GM18868 (cell line): ENCODE results near the gene OTX2.

ENCODE experiments used
- ATAC-seq: cut with Tn5 transposase; IDR thresholded peaks from one replicate; pipeline ENCODE4 v1.9.1; 2021; ENCODE audit warnings: mild to moderate bottlenecking, moderate library complexity; ENCODE audit not compliant: unreplicated experiment

The OTX2 gene

GRCh38 chr14:56812364-56813141, 2.3 kb upstream of the OTX2 start:
- ATAC-seq, result no peak

- ATAC-seq, result no peak
These were observed 1.5 kb upstream of the OTX2 start for GRCh38 chr14:56811593-56812363.

- ATAC-seq, result no peak
These were observed 735 bp upstream of the OTX2 start for GRCh38 chr14:56810836-56811592.

- no peak for ATAC-seq
These were observed 771 bp downstream of the OTX2 start for GRCh38 chr14:56809270-56810146.

GRCh38 chr14:56808383-56809269, 1.7 kb downstream of the OTX2 start:
- no peak for ATAC-seq

- no peak for ATAC-seq
These were observed 2.2 kb downstream of the OTX2 start for GRCh38 chr14:56808110-56808382.

- no peak for ATAC-seq
These were observed 2.7 kb downstream of the OTX2 start for GRCh38 chr14:56807386-56808109.

GRCh38 chr14:56806760-56807159, 3.5 kb downstream of the OTX2 start:
- ATAC-seq, result no peak

GRCh38 chr14:56805992-56806727, 4.1 kb downstream of the OTX2 start:
- no peak for ATAC-seq

GRCh38 chr14:56805201-56805991, 4.9 kb downstream of the OTX2 start:
- no peak for ATAC-seq

GRCh38 chr14:56803816-56804535, 6.3 kb downstream of the OTX2 start:
- ATAC-seq, result no peak

- no peak for ATAC-seq
These were observed 8.4 kb downstream of the OTX2 start for GRCh38 chr14:56801920-56802319.

- ATAC-seq, result no peak
These were observed 11.0 kb downstream of the OTX2 start for GRCh38 chr14:56799343-56799645.

GRCh38 chr14:56798447-56799342, 11.6 kb downstream of the OTX2 start:
- ATAC-seq, result no peak

- no peak for ATAC-seq
These were observed 12.5 kb downstream of the OTX2 start for GRCh38 chr14:56797569-56798446.
